NB4 (cell line): ENCODE data around the gene ARHGAP19.

Experiments
- DNase-seq: peaks from one replicate; pipeline ENCODE4 v3.0.0; 2010; ENCODE audit warnings: low read depth
- H3K4me3 ChIP-seq: one replicate; pipeline ENCODE4 v1.5.1; 2011; ENCODE audit warnings: mild to moderate bottlenecking, low read depth, low read length, moderate library complexity
- CTCF ChIP-seq: IDR thresholded peaks from one replicate; pipeline ENCODE4 v1.5.1; 2012; ENCODE audit warnings: low read depth, low read length
- MAX ChIP-seq: IDR thresholded peaks from 2 replicates; pipeline ENCODE4 v1.6.1; 2011; ENCODE audit warnings: low read depth, low read length
- MYC ChIP-seq: IDR thresholded peaks from 2 replicates; pipeline ENCODE4 v1.6.1; 2011; ENCODE audit warnings: low read depth, low read length
- POLR2A ChIP-seq: IDR thresholded peaks from 2 replicates; pipeline ENCODE4 v1.6.1; 2011; ENCODE audit warnings: mild to moderate bottlenecking; ENCODE audit not compliant: insufficient read length; ENCODE audit errors: extremely low read depth

ARHGAP19 gene

GRCh38 chr10:97185326-97186058, 106.9 kb downstream of the ARHGAP19 start, which contains the start of gene SLIT1:
Gene SLIT1, minus strand, starts transcription at chr10:97185959. Its CDS starts 285 bp downstream, at chr10:97185674.
- no peak within 1 kb of the TSS for H3K4me3 ChIP-seq
- no peak for DNase-seq
- no peak for TF ChIP-seq MAX
- TF ChIP-seq MYC: no peak
- TF ChIP-seq CTCF: no peak
- no peak for TF ChIP-seq POLR2A

- H3K4me3 ChIP-seq: no peak overlapping the region
- TF ChIP-seq POLR2A: no peak
- no peak for TF ChIP-seq CTCF
- TF ChIP-seq MAX: no peak
- no peak for TF ChIP-seq MYC
- DNase-seq: no peak
Measured at GRCh38 chr10:97184971-97185325, 107.5 kb downstream of the ARHGAP19 start.

GRCh38 chr10:97183314-97183713, 109.1 kb downstream of the ARHGAP19 start:
- TF ChIP-seq POLR2A (no peak), CTCF (no peak), MYC (no peak), MAX (no peak)
- no peak overlapping the region for H3K4me3 ChIP-seq
- no peak for DNase-seq

GRCh38 chr10:97182288-97182990, 110.0 kb downstream of the ARHGAP19 start:
- DNase-seq: no peak
- TF ChIP-seq CTCF (no peak), POLR2A (no peak), MAX (no peak), MYC (no peak)
- H3K4me3 ChIP-seq: no peak overlapping the region

- DNase-seq: no peak
- no peak overlapping the region for H3K4me3 ChIP-seq
- TF ChIP-seq MAX (no peak), POLR2A (no peak), MYC (no peak), CTCF (no peak)
Measured at GRCh38 chr10:97180986-97181385, 111.5 kb downstream of the ARHGAP19 start.

- no peak overlapping the region for H3K4me3 ChIP-seq
- no peak for DNase-seq
- no peak for TF ChIP-seq CTCF
- TF ChIP-seq POLR2A: no peak
- no peak for TF ChIP-seq MAX
- TF ChIP-seq MYC: no peak
Measured at GRCh38 chr10:97180363-97180755, 112.1 kb downstream of the ARHGAP19 start.
